T-helper 1 cell treated with Interleukin-12 subunit alpha and Interleukin-12 subunit beta and Interleukin-4 antibody, amounts not matched to agents 30 ng/mL and 1 ng/mL, for 36 hours (primary cell): ENCODE measurements around the gene CSN3. TPM values are rescaled to one million over a fixed set of nuclear protein-coding genes. Genes with fewer than 3 reads are reported as not detected.

ENCODE experiments used
- intact Hi-C: fragments of 100-400 bp; cut with micrococcal nuclease; formaldehyde crosslinking; loops from one replicate; pipeline ENCODE4 v1.15.1; 2024
- total RNA-seq: library from RNA; stranded (reverse); gene quantifications from 2 replicates; pipeline ENCODE4 v1.2.3, GENCODE V29; 2022

Gene CSN3
- total RNA-seq, 1 donor from 2014 or later, result not detected

DNA sequence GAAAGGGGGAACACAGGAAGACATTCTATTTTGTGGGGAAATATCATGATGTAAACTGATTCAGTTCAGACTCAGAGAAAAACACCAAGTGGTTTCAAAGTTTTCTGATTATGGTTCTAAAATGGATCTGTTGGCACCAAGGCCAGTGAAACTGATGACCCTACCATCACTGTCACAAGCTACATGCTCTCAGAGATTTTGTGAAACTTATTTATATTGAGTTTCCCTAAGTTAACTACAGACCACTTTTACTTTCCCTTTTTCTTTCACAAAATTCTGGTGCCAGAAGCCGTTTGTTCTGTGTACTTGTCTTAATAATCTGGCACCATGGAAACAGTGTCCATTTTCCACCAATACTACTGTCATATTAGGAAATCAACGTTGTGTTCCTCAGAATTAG, 48.9 kb downstream of the CSN3 start:
- intact Hi-C loops, result no loop called here

DNA sequence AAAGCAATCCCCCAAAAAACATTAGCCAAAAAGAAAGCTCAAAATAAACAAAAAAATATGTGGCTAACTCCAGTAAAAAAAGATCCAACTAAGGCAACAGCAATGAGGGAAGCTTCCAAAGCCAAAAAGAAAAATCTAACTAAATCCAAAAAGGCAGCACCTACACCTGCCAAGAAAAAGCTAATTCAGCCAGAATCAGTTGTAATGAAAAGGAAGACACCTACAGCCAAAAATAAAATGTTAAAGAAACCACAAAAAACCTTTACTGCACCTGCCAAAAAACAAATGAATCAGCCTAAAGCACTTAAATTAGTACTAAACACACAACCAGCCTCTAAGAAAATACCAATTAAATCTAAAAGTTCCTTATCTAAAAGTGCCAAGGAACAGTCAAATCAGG, 55.2 kb downstream of the CSN3 start:
- intact Hi-C loops, result no loop called here

DNA sequence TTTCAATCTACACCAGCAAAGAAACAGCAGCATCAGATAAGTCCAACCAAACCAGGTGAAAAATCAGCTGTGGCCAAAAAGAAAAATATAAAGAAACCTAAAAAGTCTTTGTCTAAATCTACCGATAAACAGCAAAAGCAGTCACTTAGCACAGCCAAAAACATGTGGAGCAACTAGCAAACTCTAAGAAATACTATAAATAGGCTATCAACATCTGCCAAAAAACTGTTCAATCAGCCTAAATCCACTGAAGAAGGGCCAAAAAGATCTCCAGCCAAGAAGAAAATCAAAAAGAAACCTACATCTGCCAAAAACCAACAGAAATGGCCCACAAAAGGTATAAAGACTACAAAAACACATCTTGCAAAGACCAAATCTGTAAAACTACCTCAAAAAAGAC, 55.7 kb downstream of the CSN3 start:
- intact Hi-C loops, result no loop called here

DNA sequence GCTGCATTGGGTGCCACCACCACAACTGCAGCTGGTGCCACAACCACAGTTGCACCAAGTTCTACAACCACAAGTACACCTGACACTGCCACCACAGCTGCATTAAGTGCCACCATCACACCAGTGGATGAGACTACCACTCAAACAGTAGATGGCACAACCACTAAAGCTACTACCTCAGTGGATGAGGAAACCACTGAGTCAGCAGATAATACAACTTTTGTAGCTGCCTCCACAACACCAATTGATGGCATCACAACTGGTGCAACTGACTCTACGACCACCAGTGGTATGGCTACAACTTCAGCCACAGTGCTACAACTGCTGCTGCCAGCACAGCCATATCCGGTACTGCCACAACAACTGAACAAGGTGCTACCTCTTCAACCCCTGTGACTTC, 57.2 kb downstream of the CSN3 start:
- intact Hi-C loops, result no loop called here

DNA sequence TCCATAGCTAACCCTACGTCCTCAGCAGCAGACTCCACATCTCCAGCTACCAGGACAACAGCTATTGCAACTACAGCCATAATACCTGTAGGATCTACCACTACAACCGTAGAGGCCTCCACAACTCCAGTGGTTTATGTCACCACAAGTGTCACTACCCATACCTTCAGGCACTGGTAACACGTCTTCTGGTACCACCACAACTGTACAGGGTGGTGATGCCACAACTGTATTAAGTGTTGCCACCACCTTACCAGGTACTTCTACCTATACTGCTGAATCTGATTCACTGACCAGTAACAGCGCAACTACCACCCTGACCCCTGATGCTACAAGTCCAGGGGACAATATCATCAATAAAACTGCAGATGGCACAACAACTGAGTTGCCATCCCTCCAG, 57.8 kb downstream of the CSN3 start:
- intact Hi-C loops, result no loop called here

Other genes starting within 250 kb of the CSN3 start
- gene STATH, start 246.6 kb upstream of the CSN3 start, total RNA-seq, result not detected in 2 replicates
- not detected in 2 replicates for gene HTN3, start 214.1 kb upstream of the CSN3 start, total RNA-seq
- not detected in 2 replicates for gene HTN1, start 192.2 kb upstream of the CSN3 start, total RNA-seq
- not detected in 2 replicates for gene PRR27, start 88.4 kb upstream of the CSN3 start, total RNA-seq
- not detected in 2 replicates for gene ODAM, start 46.9 kb upstream of the CSN3 start, total RNA-seq
- not detected in 2 replicates for gene FDCSP, start 16.5 kb upstream of the CSN3 start, total RNA-seq
- gene CABS1, start 92.4 kb downstream of the CSN3 start, total RNA-seq, result not detected in 2 replicates
- not detected in 2 replicates for gene SMR3A, start 118.2 kb downstream of the CSN3 start, total RNA-seq
- not detected in 2 replicates for gene SMR3B, start 140.5 kb downstream of the CSN3 start, total RNA-seq
- gene OPRPN, start 155.3 kb downstream of the CSN3 start, total RNA-seq, result not detected in 2 replicates
- gene MUC7, start 229.6 kb downstream of the CSN3 start, total RNA-seq, result not detected in 2 replicates